Hematopoietic multipotent progenitor cell treated with erythropoietin and hydrocortisone succinate and interleukin-3 and kit ligand, for 8 days (in vitro differentiated cells): ENCODE measurements around the gene CMC1.
"Not testable (repeated sequence)": the region's sequence is repeated elsewhere in the genome, so short reads cannot be mapped to it uniquely, and the experiment has no call there.

ENCODE experiments used
- DNase-seq: peaks from one replicate; pipeline ENCODE4 v3.0.0-alpha.2; 2015

The CMC1 gene

GRCh38 chr3:28241221-28242160, at the start of gene CMC1:
Gene CMC1 (plus strand): TSS chr3:28241619. CDS start chr3:28241794, 175 bp downstream.
- DNase-seq: peak; percentile 96

- DNase-seq: no peak
These were observed 43.3 kb upstream of the CMC1 start for GRCh38 chr3:28198161-28198560.

- no peak for DNase-seq
These were observed 42.4 kb upstream of the CMC1 start for GRCh38 chr3:28198974-28199373.

GRCh38 chr3:28199643-28200042, 41.8 kb upstream of the CMC1 start:
- not testable (repeated sequence) for DNase-seq

- DNase-seq: not testable (repeated sequence)
These were observed 41.0 kb upstream of the CMC1 start for GRCh38 chr3:28200366-28200848.

GRCh38 chr3:28206479-28206878, 34.9 kb upstream of the CMC1 start:
- no peak for DNase-seq

- DNase-seq: no peak
These were observed 34.3 kb upstream of the CMC1 start for GRCh38 chr3:28207000-28207733.

- no peak for DNase-seq
These were observed 30.3 kb upstream of the CMC1 start for GRCh38 chr3:28210968-28211713.

- DNase-seq: no peak
These were observed 28.7 kb upstream of the CMC1 start for GRCh38 chr3:28212681-28213080.

- DNase-seq: no peak
These were observed 26.0 kb upstream of the CMC1 start for GRCh38 chr3:28215407-28215806.

- no peak for DNase-seq
These were observed 23.1 kb upstream of the CMC1 start for GRCh38 chr3:28218071-28218916.

GRCh38 chr3:28218917-28219198, 22.6 kb upstream of the CMC1 start:
- no peak for DNase-seq

- no peak for DNase-seq
These were observed 17.0 kb upstream of the CMC1 start for GRCh38 chr3:28224430-28224829.

GRCh38 chr3:28226020-28226419, 15.4 kb upstream of the CMC1 start:
- no peak for DNase-seq

- no peak for DNase-seq
These were observed 12.8 kb upstream of the CMC1 start for GRCh38 chr3:28228623-28229022.

- DNase-seq: no peak
These were observed 8.8 kb upstream of the CMC1 start for GRCh38 chr3:28232659-28233058.

- DNase-seq: no peak
These were observed 7.0 kb upstream of the CMC1 start for GRCh38 chr3:28234454-28234853.

GRCh38 chr3:28239108-28239507, 2.3 kb upstream of the CMC1 start:
- no peak for DNase-seq

- no peak for DNase-seq
These were observed 978 bp upstream of the CMC1 start for GRCh38 chr3:28240441-28240840.

- no peak for DNase-seq
These were observed 1.1 kb downstream of the CMC1 start for GRCh38 chr3:28242519-28242918.

- DNase-seq: peak; percentile 16
These were observed 2.1 kb downstream of the CMC1 start for GRCh38 chr3:28243424-28244106.

- no peak for DNase-seq
These were observed 3.1 kb downstream of the CMC1 start for GRCh38 chr3:28244491-28244890.
